GM21786 (cell line): ENCODE data around the gene MEGF6.
"Not testable (repeated sequence)": the region's sequence is repeated elsewhere in the genome, so short reads cannot be mapped to it uniquely, and the experiment has no call there.

ENCODE experiments used
- ATAC-seq: cut with Tn5 transposase; IDR thresholded peaks from one replicate; pipeline ENCODE4 v1.9.1; 2021; ENCODE audit not compliant: unreplicated experiment

MEGF6 gene

DNA sequence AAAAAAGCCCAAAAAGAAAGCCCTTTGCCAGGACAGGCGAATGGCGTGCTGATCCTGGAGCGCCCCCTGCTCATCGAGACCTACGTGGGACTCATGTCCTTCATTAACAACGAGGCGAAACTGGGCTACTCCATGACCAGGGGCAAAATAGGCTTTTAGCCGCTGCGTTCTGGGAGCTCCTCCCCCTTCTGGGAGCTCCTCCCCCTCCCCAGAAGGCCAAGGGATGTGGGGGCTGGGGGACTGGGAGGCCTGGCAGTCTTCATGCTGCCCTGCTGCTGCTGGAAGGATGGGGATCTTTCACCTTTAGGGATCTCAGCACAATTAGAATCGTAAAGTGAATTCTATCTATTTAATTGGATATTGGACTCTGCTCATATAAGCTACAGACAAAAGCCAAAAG lies 17.1 kb upstream of the MEGF6 start:
- ATAC-seq: no peak

- ATAC-seq: no peak
These were observed 16.4 kb upstream of the MEGF6 start for GRCh38 chr1:3627515-3628253.

- ATAC-seq: no peak
These were observed 14.7 kb upstream of the MEGF6 start for GRCh38 chr1:3626025-3626424.

GRCh38 chr1:3625151-3625907 lies 14.0 kb upstream of the MEGF6 start:
- ATAC-seq: peak; percentile 7

DNA sequence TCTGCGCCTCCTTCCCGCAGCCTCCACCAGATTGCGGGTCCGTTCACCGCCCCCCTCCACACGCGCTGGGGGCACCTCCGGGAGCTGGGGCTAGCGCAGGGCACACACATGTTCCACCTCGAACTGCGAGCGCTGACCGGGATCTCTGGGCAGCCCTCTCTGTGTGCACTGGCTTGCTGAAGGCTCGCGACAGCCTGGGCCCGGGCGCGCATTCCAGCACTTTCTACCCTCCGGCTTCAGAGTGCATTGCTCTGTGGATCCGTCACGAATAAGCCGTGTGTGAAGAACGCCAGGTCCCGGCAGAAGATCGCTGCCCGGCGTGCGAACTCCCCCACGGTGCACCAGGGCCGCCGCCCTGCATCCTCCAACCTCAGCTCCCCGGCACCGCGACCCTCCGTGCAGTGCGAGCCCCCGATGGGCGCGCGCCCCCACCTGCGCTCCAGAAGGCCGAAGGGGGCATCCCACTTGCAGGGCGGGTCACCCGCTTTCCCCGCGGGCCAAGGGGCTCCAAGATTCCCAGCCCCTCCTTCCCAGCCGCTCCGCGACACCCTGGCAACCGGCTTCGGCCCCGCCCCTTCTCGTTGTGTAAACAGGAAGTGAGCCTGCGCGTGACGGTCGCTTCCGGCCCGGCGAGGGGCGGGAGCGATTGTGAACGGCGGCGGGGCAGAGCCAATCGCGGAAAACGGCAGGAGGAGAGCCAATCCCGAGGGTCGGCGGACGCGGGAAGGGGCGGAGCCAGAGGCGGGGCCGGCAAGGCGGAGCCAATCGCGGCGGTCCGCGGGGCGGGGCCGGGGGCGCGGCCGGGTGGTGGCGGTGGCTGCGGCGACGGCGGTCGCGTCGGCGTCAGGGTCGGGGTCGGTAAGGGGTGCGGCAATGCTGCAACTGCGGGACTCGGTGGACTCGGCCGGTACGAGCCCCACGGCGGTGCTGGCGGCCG lies 13.2 kb upstream of the MEGF6 start, which contains the start of gene TPRG1L:
Gene TPRG1L, plus strand, starts transcription at position 816 of the 937 bp plus-strand sequence. Its CDS starts 58 bp downstream, at position 874.
- peak; percentile 93 for ATAC-seq

DNA sequence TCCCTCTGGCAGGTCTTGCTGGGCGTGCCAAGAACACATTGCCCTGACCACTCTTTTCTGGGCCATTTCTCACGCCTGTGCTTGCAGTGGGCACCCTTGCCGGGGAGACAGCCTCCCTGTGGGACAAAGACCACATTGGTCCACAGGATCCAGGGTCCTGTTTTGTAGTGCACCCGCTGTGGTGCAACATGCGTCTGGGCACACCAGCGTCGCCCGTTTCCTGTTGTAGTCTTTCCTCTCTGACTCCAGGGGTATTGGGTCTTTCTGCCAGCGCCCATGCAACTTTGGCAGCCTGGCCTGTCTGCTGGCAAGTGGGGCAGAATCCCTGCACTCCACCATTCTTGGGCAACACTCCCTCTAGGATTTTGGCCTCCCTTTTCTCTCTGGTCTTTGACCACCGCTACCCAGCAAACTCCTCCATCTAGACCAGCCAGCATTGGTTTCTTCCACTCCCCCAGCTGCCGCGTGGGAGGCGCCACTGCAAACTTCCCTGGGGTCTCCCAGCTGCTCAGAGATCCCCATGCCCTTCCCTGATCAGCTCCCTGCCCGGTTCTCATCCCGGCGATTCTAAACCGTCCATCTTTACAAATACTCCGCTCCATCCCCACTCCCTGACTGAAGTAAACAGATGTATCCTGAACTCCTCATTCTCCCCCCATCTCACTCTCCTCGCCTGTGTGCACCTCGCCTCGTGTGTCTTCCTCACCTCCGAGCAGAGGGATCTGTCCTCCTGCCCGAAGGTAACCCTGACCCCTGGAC lies 12.3 kb upstream of the MEGF6 start:
- ATAC-seq: no peak

DNA sequence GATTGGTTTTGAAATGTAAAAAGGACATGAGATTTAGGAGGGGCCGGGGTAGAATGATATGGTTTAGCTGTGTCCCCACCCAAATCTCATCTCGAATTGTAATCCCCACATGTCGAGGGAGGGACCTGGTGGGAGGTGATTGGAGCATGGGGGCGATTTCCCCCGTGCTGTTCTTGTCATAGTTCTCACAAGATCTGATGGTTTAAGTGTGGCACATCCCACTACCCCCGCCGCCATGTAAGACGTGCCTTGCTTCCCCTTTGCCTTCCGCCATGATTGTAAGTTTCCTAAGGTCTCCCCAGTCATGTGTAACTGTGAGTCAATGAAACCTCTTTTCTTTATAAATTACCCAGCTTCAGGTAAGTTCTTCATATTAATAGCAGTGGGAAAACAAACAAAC lies 10.8 kb upstream of the MEGF6 start:
- not testable (repeated sequence) for ATAC-seq

- ATAC-seq: not testable (repeated sequence)
These were observed 9.9 kb upstream of the MEGF6 start for GRCh38 chr1:3621151-3621671.

GRCh38 chr1:3620708-3621107 lies 9.4 kb upstream of the MEGF6 start:
- ATAC-seq: no peak

GRCh38 chr1:3618881-3619671 lies 7.8 kb upstream of the MEGF6 start:
- no peak for ATAC-seq

DNA sequence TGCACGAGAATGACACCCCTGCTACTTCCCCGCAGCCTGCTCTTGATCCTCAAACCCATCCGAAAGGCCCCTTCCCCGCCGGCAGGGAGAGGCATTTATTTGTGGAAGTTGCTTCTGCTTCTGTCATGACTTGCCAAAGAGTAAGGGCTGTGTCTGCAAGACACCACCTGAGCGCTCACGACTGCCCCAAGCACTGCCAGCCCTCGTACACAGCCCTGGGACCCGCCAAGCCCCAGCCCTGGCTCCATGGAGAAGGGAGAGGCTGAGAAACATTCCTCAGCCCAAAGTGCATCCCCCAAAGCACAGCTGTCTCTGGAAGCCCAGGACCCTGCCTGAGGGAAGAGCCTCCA lies 7.2 kb upstream of the MEGF6 start:
- no peak for ATAC-seq

DNA sequence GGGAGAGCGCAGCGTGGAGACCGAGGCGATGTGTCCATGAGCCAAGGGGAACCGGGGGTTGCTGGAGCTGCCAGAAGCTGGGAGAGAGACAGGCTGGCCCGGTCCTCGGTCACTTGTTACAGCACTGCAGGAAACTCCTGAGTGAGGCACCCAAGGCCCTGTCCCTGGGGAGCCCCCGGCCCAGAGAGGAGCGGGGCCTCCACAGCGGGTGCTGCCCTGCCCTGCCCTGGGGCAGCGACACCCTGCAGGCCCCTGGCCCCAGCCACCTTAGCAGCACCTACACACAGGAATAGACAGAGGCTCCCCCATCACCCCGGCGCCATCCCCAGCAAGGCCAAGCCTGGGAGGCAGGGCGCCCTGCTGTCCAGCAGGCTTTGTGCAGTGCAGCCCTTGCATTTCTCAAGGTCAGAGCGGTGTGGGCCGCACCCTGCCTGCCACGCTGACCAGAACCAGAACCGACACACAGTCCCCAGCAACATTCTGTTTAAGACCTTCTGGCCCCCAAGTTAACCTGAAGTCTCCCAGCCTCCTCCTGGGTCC lies 6.6 kb upstream of the MEGF6 start:
- ATAC-seq: no peak

GRCh38 chr1:3616861-3617260 lies 5.6 kb upstream of the MEGF6 start:
- no peak for ATAC-seq

- no peak for ATAC-seq
These were observed 3.7 kb upstream of the MEGF6 start for GRCh38 chr1:3614755-3615742.

DNA sequence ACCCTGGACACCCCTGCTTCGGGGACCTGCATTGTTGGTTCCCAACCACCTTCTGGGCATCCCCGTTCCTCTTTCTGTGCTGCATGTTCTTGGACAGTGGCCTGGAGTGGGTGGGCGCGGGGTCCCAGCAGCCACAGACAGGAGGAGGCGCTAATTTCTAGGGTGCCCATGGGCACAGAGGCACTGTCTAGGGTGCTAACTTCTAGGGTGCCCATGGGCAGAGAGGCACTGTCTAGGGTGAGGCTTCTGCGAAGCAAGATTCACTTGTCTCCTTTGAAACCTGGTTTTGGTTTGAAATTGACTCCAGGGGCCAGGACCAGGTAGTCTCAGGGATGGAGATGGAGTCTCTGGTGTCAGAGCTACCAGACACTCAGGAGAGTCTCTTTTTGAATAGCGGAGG lies 815 bp upstream of the MEGF6 start:
- ATAC-seq: no peak

DNA sequence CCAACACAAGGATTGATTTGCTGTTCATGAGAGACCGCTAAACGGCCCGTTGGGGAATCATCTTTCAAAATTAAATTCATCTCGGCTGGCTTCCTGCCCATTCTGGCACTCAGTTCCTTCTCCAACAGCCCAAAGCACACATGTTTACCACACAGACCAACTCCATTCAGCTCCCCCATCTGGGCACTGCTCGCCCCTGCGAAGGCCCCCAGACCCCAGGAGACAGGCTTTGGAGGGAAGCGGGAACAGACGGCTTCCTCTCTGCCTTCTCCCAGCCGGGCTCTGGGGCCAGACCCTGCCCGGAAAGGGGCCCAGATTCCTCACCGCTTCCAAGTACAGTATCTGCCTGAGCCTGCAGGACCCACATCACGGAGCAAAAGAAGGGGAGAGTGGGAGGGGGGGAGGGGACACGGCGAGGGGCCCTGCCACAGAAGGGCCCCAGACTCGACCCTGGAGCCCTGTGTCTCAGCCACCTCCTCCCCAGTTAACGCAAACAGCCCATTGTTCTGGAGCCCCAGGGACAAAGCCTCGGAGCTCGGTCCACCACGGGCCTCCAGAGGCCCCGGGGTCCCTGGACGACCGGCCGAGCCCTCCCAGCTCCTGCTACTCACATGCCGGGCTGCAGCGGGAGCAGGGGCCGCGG lies 660 bp downstream of the MEGF6 start:
- no peak for ATAC-seq

DNA sequence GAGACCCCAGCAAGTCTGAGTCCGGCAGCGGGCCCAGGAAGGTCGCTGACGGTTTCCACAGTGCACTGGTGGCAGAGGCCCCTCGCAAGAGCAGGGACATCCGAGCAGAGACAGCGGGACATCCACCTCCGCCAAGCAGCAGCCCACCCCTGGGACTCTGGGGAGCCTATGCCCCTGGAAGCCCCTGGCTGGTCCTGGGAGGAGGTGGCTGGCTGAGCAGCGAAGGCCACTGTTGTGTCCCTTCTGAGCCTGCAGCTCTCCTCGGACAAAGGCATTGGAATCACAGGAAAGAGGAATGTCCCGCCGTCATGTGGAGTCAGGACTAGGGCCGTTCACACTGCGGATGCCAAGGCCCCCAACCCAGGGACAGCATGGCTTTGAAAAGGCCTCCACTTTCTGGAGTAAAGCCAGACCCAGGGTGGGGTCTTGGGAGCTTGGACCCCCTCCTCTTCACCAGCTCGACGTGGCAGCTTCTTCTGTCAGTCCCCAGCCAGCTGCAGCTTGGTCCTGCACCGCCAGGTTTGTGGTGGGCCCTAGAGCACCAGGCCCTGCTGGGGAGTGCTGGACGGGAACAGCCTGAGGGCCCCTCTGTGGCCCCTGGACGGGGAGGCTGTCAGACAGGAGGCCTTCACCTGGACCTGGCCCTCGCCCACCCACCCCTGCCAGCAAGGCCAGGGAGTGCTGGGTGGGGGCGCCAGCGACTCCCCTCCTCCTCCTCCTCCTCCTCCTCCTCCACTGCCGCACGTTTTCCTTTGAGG lies 1.4 kb downstream of the MEGF6 start:
- ATAC-seq: no peak
